WERI-Rb-1 (cell line): ENCODE measurements around the gene INSIG1.

Source experiments
- DNase-seq: peaks from one replicate; pipeline ENCODE4 v3.0.0-alpha.2; 2020
- H3K27ac ChIP-seq: fragments of 250-450 bp; sonication (Bioruptor Pico); 2 replicates; pipeline ENCODE4 v1.5.1; 2020; ENCODE audit warnings: mild to moderate bottlenecking, moderate library complexity
- H3K27me3 ChIP-seq: fragments of 250-450 bp; sonication (Bioruptor Pico); 2 replicates; pipeline ENCODE4 v1.5.1; 2021; ENCODE audit warnings: mild to moderate bottlenecking, low read depth, moderate library complexity; ENCODE audit not compliant: insufficient read depth, severe bottlenecking
- H3K36me3 ChIP-seq: fragments of 250-450 bp; sonication (Bioruptor Pico); 2 replicates; pipeline ENCODE4 v1.5.1; 2020; ENCODE audit warnings: mild to moderate bottlenecking, moderate library complexity
- H3K4me3 ChIP-seq: 2 replicates; pipeline ENCODE4 v1.5.1; 2011; ENCODE audit warnings: low read depth, mild to moderate bottlenecking, control low read depth, low read length
- H3K9me3 ChIP-seq: fragments of 250-450 bp; sonication (Bioruptor Pico); 2 replicates; pipeline ENCODE4 v1.5.1; 2021; ENCODE audit warnings: mild to moderate bottlenecking, moderate library complexity; ENCODE audit not compliant: severe bottlenecking
- TF ChIP-seq, protein P1 (sequence below): IDR thresholded peaks from 2 replicates; pipeline ENCODE4 v1.5.1; 2011; ENCODE audit warnings: low read depth, mild to moderate bottlenecking, control low read depth, inconsistent platforms, low read length

The INSIG1 gene

GRCh38 chr7:155353256-155353897 is 55.7 kb downstream of the INSIG1 start:
- Histone ChIP-seq H3K9me3 (no peaks in the 10 kb centered on the region), H3K27ac (no peak overlapping the region), H3K36me3 (no peaks in the 10 kb centered on the region), H3K27me3 (no peaks in the 10 kb centered on the region), H3K4me3 (no peak overlapping the region)
- DNase-seq: no peak
- TF ChIP-seq, protein P1, sequence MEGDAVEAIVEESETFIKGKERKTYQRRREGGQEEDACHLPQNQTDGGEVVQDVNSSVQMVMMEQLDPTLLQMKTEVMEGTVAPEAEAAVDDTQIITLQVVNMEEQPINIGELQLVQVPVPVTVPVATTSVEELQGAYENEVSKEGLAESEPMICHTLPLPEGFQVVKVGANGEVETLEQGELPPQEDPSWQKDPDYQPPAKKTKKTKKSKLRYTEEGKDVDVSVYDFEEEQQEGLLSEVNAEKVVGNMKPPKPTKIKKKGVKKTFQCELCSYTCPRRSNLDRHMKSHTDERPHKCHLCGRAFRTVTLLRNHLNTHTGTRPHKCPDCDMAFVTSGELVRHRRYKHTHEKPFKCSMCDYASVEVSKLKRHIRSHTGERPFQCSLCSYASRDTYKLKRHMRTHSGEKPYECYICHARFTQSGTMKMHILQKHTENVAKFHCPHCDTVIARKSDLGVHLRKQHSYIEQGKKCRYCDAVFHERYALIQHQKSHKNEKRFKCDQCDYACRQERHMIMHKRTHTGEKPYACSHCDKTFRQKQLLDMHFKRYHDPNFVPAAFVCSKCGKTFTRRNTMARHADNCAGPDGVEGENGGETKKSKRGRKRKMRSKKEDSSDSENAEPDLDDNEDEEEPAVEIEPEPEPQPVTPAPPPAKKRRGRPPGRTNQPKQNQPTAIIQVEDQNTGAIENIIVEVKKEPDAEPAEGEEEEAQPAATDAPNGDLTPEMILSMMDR: no peak

- Histone ChIP-seq H3K9me3 (no peaks in the 10 kb centered on the region), H3K27me3 (no peaks in the 10 kb centered on the region), H3K36me3 (no peaks in the 10 kb centered on the region), H3K27ac (no peak overlapping the region), H3K4me3 (no peak overlapping the region)
- TF ChIP-seq, protein P1: no peak
- no peak for DNase-seq
Measured at GRCh38 chr7:155354371-155355048, 56.8 kb downstream of the INSIG1 start.

DNA sequence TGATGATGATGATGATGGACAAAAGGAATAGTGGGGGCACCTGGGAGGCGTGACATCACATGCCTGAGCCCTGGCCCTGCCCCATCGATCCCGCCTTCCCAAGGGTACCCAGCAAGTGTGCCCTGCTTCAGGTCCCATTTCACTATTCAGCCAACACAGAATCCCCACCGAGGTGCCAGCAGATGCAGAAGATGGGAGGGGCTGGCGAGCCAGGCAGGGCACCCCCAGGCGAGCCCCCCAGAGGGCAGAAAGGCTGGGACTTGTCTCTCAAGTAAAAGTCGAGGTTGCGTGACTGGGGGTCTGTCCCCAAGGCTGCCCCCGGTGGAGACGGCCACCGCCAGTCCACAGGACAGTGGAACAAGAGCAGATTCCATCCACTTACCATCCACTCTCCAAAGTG is 57.5 kb downstream of the INSIG1 start:
- no peak overlapping the region for H3K27ac ChIP-seq
- no peak overlapping the region for H3K4me3 ChIP-seq
- TF ChIP-seq, protein P1: 0 out of 2 replicates have a peak, but pooled peaks have one; percentile 11
- H3K27me3 ChIP-seq: no peaks in the 10 kb centered on the region
- no peaks in the 10 kb centered on the region for H3K36me3 ChIP-seq
- no peaks in the 10 kb centered on the region for H3K9me3 ChIP-seq
- DNase-seq: no peak

DNA sequence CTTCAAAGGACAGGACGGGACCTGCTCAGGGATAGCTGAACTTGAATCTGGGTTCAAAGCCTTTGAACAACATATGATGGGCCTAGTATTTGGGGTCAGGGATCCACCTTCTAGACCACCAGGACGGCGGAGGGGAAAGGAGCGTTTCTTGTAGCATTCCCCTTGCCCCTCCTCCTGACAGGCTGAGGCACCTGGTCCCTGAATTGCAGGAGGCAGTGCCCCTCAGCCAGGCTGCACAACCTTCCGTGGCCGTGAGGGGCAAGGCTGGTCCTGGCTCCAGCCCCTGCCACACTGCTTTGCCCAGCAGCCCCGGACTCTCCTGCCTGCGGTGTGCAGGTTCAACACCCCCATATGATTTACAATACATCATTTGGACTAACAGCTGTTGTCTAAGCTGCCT is 58.1 kb downstream of the INSIG1 start:
- Histone ChIP-seq H3K4me3 (no peak overlapping the region), H3K9me3 (no peaks in the 10 kb centered on the region), H3K36me3 (no peaks in the 10 kb centered on the region), H3K27ac (no peak overlapping the region), H3K27me3 (no peaks in the 10 kb centered on the region)
- no peak for DNase-seq
- TF ChIP-seq, protein P1: no peak

DNA sequence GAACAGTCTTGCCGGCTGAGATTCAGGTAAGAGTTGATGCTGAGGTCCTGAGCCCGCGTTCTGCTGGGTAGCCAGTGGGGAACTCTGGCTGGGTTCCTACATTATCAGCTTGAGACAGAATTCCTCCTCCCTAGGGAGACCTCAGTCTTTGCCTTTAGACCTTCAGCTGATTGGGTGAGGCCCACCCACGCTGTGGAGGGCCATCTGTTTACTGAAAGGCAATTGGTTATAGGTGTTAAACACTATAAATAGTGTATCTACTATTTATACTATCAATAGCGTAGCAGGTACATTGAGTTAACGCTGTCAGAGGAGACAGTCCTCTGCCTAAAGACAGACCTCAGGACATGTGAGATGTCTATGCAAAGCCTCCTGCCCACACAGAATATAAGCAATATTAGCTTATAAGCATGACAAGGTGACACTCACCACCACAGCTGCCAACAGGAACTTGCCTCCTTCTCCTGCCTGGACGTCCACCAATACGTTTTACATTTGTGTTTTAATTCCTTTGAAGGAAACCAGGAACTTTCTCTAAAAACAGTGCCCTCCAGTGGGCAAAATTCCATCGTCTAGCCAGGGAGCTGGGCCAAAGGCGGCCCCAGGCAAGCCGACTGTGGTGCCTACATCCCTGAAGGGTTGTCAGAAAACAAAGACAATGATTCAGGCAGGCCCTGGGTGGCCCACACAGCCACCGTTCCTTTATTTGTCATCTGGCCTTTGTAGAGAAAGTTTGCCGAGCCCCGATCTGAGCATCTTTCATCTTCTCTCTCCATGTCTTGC is 58.8 kb downstream of the INSIG1 start:
- H3K27me3 ChIP-seq: no peaks in the 10 kb centered on the region
- no peak overlapping the region for H3K4me3 ChIP-seq
- TF ChIP-seq, protein P1: peak; percentile 47
- H3K27ac ChIP-seq: no peak overlapping the region
- no peaks in the 10 kb centered on the region for H3K36me3 ChIP-seq
- peak; percentile 44 for DNase-seq
- no peaks in the 10 kb centered on the region for H3K9me3 ChIP-seq
